Measurements from ENCODE around the gene HPS3.
"Not testable (repeated sequence)": the region's sequence is repeated elsewhere in the genome, so short reads cannot be mapped to it uniquely, and the experiment has no call there.

Gene HPS3

GRCh38 chr3:149198611-149199010 lies 69.2 kb downstream of the HPS3 start:
- TF ChIP-seq POLR2AphosphoS5 (IDR thresholded peaks at IDR 0.05; ENCODE audit: low read depth, low read length) (no peak), POLR2A (IDR thresholded peaks at IDR 0.05; ENCODE audit: low read depth, low read length) (no peak), TAF1 (IDR thresholded peaks at IDR 0.05; ENCODE audit: borderline replicate concordance, low read depth, low read length) (no peak)
- no peak for FAIRE-seq
- no peak for DNase-seq (ENCODE audit: insufficient read length)

GRCh38 chr3:149199474-149199873 lies 70.0 kb downstream of the HPS3 start:
- no peak for DNase-seq (ENCODE audit: insufficient read length)
- TF ChIP-seq TAF1 (IDR thresholded peaks at IDR 0.05; ENCODE audit: borderline replicate concordance, low read depth, low read length): no peak
- TF ChIP-seq POLR2A (IDR thresholded peaks at IDR 0.05; ENCODE audit: low read depth, low read length): no peak
- TF ChIP-seq POLR2AphosphoS5 (IDR thresholded peaks at IDR 0.05; ENCODE audit: low read depth, low read length): no peak
- no peak for FAIRE-seq

- peak; percentile 90 for FAIRE-seq
- peak; percentile 14 for DNase-seq (ENCODE audit: insufficient read length)
- no peak for TF ChIP-seq POLR2AphosphoS5 (IDR thresholded peaks at IDR 0.05; ENCODE audit: low read depth, low read length)
- TF ChIP-seq TAF1 (IDR thresholded peaks at IDR 0.05; ENCODE audit: borderline replicate concordance, low read depth, low read length): no peak
- TF ChIP-seq POLR2A (IDR thresholded peaks at IDR 0.05; ENCODE audit: low read depth, low read length): no peak
Observed at GRCh38 chr3:149203758-149204157, 74.3 kb downstream of the HPS3 start.

- TF ChIP-seq POLR2A (IDR thresholded peaks at IDR 0.05; ENCODE audit: low read depth, low read length): no peak
- no peak for TF ChIP-seq TAF1 (IDR thresholded peaks at IDR 0.05; ENCODE audit: borderline replicate concordance, low read depth, low read length)
- no peak for TF ChIP-seq POLR2AphosphoS5 (IDR thresholded peaks at IDR 0.05; ENCODE audit: low read depth, low read length)
- DNase-seq (ENCODE audit: insufficient read length) (no peak), FAIRE-seq (no peak)
Observed at GRCh38 chr3:149204390-149204991, 75.1 kb downstream of the HPS3 start.

GRCh38 chr3:149207475-149207874 lies 78.0 kb downstream of the HPS3 start:
- TF ChIP-seq POLR2AphosphoS5 (IDR thresholded peaks at IDR 0.05; ENCODE audit: low read depth, low read length) (no peak), POLR2A (IDR thresholded peaks at IDR 0.05; ENCODE audit: low read depth, low read length) (no peak), TAF1 (IDR thresholded peaks at IDR 0.05; ENCODE audit: borderline replicate concordance, low read depth, low read length) (no peak)
- DNase-seq (ENCODE audit: insufficient read length): no peak
- no peak for FAIRE-seq

- FAIRE-seq: no peak
Observed at GRCh38 chr3:149209431-149209830, 80.0 kb downstream of the HPS3 start.

GRCh38 chr3:149212386-149212785 lies 82.9 kb downstream of the HPS3 start:
- FAIRE-seq: no peak
- TF ChIP-seq POLR2A (IDR thresholded peaks at IDR 0.05; ENCODE audit: low read depth, low read length): no peak
- no peak for TF ChIP-seq POLR2AphosphoS5 (IDR thresholded peaks at IDR 0.05; ENCODE audit: low read depth, low read length)
- no peak for TF ChIP-seq TAF1 (IDR thresholded peaks at IDR 0.05; ENCODE audit: borderline replicate concordance, low read depth, low read length)
- no peak for DNase-seq (ENCODE audit: insufficient read length)

More at GRCh38 chr3:149209431-149209830, 80.0 kb downstream of the HPS3 start:
- no peak for TF ChIP-seq POLR2A (IDR thresholded peaks at IDR 0.05; ENCODE audit: low read depth, low read length)
- TF ChIP-seq POLR2AphosphoS5 (IDR thresholded peaks at IDR 0.05; ENCODE audit: low read depth, low read length): no peak
- TF ChIP-seq TAF1 (IDR thresholded peaks at IDR 0.05; ENCODE audit: borderline replicate concordance, low read depth, low read length): no peak
- DNase-seq (ENCODE audit: insufficient read length): no peak

- no peak for DNase-seq (ENCODE audit: insufficient read length)
- no peak for FAIRE-seq
- TF ChIP-seq POLR2A (IDR thresholded peaks at IDR 0.05; ENCODE audit: low read depth, low read length) (no peak), POLR2AphosphoS5 (IDR thresholded peaks at IDR 0.05; ENCODE audit: low read depth, low read length) (no peak), TAF1 (IDR thresholded peaks at IDR 0.05; ENCODE audit: borderline replicate concordance, low read depth, low read length) (no peak)
Observed at GRCh38 chr3:149214702-149215101, 85.3 kb downstream of the HPS3 start.

GRCh38 chr3:149215515-149215914 lies 86.1 kb downstream of the HPS3 start:
- no peak for FAIRE-seq
- DNase-seq (ENCODE audit: insufficient read length): no peak
- no peak for TF ChIP-seq TAF1 (IDR thresholded peaks at IDR 0.05; ENCODE audit: borderline replicate concordance, low read depth, low read length)
- no peak for TF ChIP-seq POLR2A (IDR thresholded peaks at IDR 0.05; ENCODE audit: low read depth, low read length)
- TF ChIP-seq POLR2AphosphoS5 (IDR thresholded peaks at IDR 0.05; ENCODE audit: low read depth, low read length): no peak

GRCh38 chr3:149216193-149216869 lies 86.9 kb downstream of the HPS3 start:
- FAIRE-seq (no peak), DNase-seq (ENCODE audit: insufficient read length) (no peak)
- TF ChIP-seq POLR2AphosphoS5 (IDR thresholded peaks at IDR 0.05; ENCODE audit: low read depth, low read length) (no peak), POLR2A (IDR thresholded peaks at IDR 0.05; ENCODE audit: low read depth, low read length) (no peak), TAF1 (IDR thresholded peaks at IDR 0.05; ENCODE audit: borderline replicate concordance, low read depth, low read length) (no peak)

- TF ChIP-seq POLR2A (IDR thresholded peaks at IDR 0.05; ENCODE audit: low read depth, low read length) (no peak), POLR2AphosphoS5 (IDR thresholded peaks at IDR 0.05; ENCODE audit: low read depth, low read length) (no peak), TAF1 (IDR thresholded peaks at IDR 0.05; ENCODE audit: borderline replicate concordance, low read depth, low read length) (no peak)
- FAIRE-seq (no peak), DNase-seq (ENCODE audit: insufficient read length) (no peak)
Observed at GRCh38 chr3:149217347-149217746, 87.9 kb downstream of the HPS3 start.

- DNase-seq (ENCODE audit: insufficient read length); FAIRE-seq: not testable (repeated sequence)
Observed at GRCh38 chr3:149219380-149220121, 90.1 kb downstream of the HPS3 start.

Measured in GM12892 (cell line).